H1 (cell line): ENCODE measurements around the gene RPS27A. TPM values are rescaled to one million over a fixed set of nuclear protein-coding genes. Genes with fewer than 3 reads are reported as not detected.

ENCODE experiments used
- CEBPB ChIP-seq: IDR thresholded peaks from 2 replicates; pipeline ENCODE4 v1.6.1; 2012; ENCODE audit warnings: low read depth, low read length
- CREB1 ChIP-seq: IDR thresholded peaks from 2 replicates; pipeline ENCODE4 v1.6.1; 2012; ENCODE audit warnings: inconsistent platforms
- JUN ChIP-seq: IDR thresholded peaks from 2 replicates; pipeline ENCODE4 v1.6.1; 2011; ENCODE audit warnings: low read depth, mild to moderate bottlenecking, improper control_type of control experiment, low read length
- PHF8 ChIP-seq: fragments of 200-600 bp; sonication (generic); conservative IDR thresholded peaks from 2 replicates; pipeline ENCODE4 v1.7.1; 2012; ENCODE audit warnings: low read depth, mild to moderate bottlenecking, inconsistent platforms, low read length, moderate library complexity
- YY1 ChIP-seq: IDR thresholded peaks from 2 replicates; pipeline ENCODE4 v1.6.1; 2011; ENCODE audit warnings: low read depth, mild to moderate bottlenecking, low read length
- polyA plus RNA-seq, 7 experiments: library from polyadenylated mRNA; depleted of rRNA in 3 of 7; stranded (reverse) in 5 of 7; unstranded in 2 of 7; fragments of >200 nt in 5 of 7; fragments of 200-250 nt in 2 of 7; gene quantifications; 1 replicate in 5 of 7; 2 replicates in 1 of 7; 4 replicates in 1 of 7; pipeline versions ENCODE4 v1.2.1 to v1.2.3, GENCODE V29; 2011 to 2013; ENCODE audit warnings: missing spikeins in 2 of 7, mixed read lengths in 2 of 7
- total RNA-seq: library from RNA; stranded (reverse); fragmentation: NEBNext Ultra II Directional; extraction: Animal tissue kit (Norgen Biotek cat#: 25700); gene quantifications from 2 replicates; pipeline ENCODE4 v1.2.1, GENCODE V29; 2021

RPS27A gene
- total and polyA plus RNA-seq, 2 of the 8 experiments (the other 6 are each of a cell fraction or from before 2014, with no cell fraction given): 1,431 to 1,682 TPM

DNA sequence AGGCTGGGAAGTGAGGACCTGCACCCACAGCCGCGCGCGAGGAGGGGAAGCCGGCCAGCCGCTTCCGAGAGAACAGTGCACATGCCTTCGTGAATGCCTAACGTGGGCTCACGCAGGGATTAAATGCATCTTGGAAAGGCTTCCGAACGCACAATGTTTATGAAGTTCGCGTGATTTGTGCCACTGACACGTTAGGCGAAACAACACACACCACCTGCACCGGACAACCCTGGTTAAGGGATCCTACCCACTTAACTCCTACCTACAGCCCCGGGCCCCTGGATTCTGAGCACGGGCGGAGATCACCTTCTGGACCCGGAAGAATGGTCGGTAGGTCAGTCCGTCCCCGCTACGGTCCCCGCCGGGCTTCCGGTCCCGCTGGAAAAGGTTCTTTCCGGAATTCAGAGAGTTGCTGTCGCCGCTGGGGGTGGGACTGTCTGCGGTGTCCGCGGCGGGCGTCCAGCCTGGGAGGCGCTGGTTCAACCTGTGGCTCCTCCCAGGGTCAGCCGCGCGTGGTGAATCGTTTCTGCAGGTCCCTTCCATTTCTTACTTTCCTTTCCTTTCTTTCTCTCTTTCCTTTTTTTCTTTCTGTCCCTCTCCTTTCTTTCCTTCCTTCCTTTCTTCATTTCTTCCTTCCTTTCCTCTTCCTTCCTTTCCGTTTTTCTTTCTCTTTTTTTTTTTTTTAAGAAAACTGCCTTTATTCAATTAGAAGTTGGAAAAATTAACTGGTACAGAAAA lies 36.6 kb downstream of the RPS27A start, which contains the start of gene MTIF2 (continued):
- TF ChIP-seq CREB1: peak; percentile 73
- TF ChIP-seq YY1: peak; percentile 74
- TF ChIP-seq CEBPB: no peak
- no peak for TF ChIP-seq JUN
- TF ChIP-seq PHF8: peak; percentile 84
